Activated B cell treated with CpG ODN at 0.5 μM for 24 hours (primary cell): ENCODE results near the gene OR2M5. TPM values are rescaled to one million over a fixed set of nuclear protein-coding genes. Genes with fewer than 3 reads are reported as not detected.

Experiments
- ATAC-seq: fragments of 200-7000 bp; cut with Tn5 transposase; one replicate; pipeline ENCODE4 v1.10.0; 2021; ENCODE audit warnings: low read depth, mild to moderate bottlenecking, moderate library complexity
- CTCF ChIA-PET: fragments of 350-600 bp; sonication (Branson Sonifier 250); formaldehyde crosslinking; loops from one replicate; lab custom pipeline; 2021; ENCODE audit warnings: antibody characterized with exemption; lab: Charles Lee
- POLR2A ChIA-PET: fragments of 350-600 bp; sonication (Branson Sonifier 250); formaldehyde crosslinking; loops from one replicate; lab custom pipeline; 2021; ENCODE audit warnings: antibody characterized with exemption; lab: Charles Lee
- DNase-seq: peaks from one replicate; pipeline ENCODE4 v3.0.0; 2022
- H3K27ac Mint-ChIP-seq: one replicate; pipeline ENCODE4 v1.8.0; 2020; ENCODE audit warnings: mixed read lengths
- H3K27me3 Mint-ChIP-seq: one replicate; pipeline ENCODE4 v1.8.0; 2021; ENCODE audit warnings: mixed read lengths
- H3K36me3 Mint-ChIP-seq: one replicate; pipeline ENCODE4 v1.8.0; 2021; ENCODE audit warnings: low read depth, mixed read lengths
- H3K4me1 Mint-ChIP-seq: one replicate; pipeline ENCODE4 v1.8.0; 2021; ENCODE audit warnings: mixed read lengths
- H3K4me3 Mint-ChIP-seq: one replicate; pipeline ENCODE4 v1.8.0; 2020; ENCODE audit warnings: mild to moderate bottlenecking, mixed read lengths
- H3K9me3 Mint-ChIP-seq: one replicate; pipeline ENCODE4 v1.8.0; 2020; ENCODE audit warnings: mixed read lengths
- intact Hi-C: fragments of 100-400 bp; cut with micrococcal nuclease; formaldehyde crosslinking; loops from one replicate; pipeline ENCODE4 v1.15.1; 2024
- total RNA-seq: library from RNA; stranded (reverse); gene quantifications from 2 replicates; pipeline ENCODE4 v1.2.3, GENCODE V29; 2022
- TF ChIP-seq, protein P1 (sequence below): fragments of 200-600 bp; IDR thresholded peaks from one replicate; pipeline ENCODE4 v1.8.0; 2022; ENCODE audit warnings: antibody characterized with exemption, mild to moderate bottlenecking

The OR2M5 gene
- total RNA-seq, 1 donor from 2014 or later = not detected

DNA sequence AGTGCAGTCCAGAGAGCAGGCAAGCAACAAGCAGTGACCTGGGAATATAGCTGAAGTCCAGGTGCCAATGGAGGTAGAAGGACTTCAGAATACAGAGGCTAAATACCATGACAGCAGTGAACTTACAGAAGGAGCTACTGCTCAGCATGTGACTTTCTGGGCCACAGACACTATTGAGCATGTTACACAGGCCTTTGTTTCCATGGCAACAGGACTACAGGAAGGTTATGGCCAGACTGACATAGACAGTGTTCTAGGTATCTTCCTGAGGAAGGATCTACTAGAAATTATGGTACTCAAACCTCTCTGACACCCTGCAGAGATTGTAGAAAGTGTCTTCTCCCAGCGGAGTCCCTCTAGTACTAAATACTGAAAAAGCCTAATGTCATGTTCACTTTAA, 11.0 kb downstream of the OR2M5 start:
- Mint-ChIP-seq H3K4me1 (no peaks in the 10 kb centered on the region), H3K9me3 (peaks cover 2% of the 10 kb centered on the region), H3K27me3 (no peaks in the 10 kb centered on the region), H3K27ac (no peak overlapping the region), H3K4me3 (no peak overlapping the region), H3K36me3 (no peaks in the 10 kb centered on the region)
- POLR2A ChIA-PET = no interaction called here
- ATAC-seq = no peak
- CTCF ChIA-PET = no interaction called here
- no peak for DNase-seq
- intact Hi-C loops = no loop called here
- TF ChIP-seq, protein P1, sequence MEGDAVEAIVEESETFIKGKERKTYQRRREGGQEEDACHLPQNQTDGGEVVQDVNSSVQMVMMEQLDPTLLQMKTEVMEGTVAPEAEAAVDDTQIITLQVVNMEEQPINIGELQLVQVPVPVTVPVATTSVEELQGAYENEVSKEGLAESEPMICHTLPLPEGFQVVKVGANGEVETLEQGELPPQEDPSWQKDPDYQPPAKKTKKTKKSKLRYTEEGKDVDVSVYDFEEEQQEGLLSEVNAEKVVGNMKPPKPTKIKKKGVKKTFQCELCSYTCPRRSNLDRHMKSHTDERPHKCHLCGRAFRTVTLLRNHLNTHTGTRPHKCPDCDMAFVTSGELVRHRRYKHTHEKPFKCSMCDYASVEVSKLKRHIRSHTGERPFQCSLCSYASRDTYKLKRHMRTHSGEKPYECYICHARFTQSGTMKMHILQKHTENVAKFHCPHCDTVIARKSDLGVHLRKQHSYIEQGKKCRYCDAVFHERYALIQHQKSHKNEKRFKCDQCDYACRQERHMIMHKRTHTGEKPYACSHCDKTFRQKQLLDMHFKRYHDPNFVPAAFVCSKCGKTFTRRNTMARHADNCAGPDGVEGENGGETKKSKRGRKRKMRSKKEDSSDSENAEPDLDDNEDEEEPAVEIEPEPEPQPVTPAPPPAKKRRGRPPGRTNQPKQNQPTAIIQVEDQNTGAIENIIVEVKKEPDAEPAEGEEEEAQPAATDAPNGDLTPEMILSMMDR = no peak

DNA sequence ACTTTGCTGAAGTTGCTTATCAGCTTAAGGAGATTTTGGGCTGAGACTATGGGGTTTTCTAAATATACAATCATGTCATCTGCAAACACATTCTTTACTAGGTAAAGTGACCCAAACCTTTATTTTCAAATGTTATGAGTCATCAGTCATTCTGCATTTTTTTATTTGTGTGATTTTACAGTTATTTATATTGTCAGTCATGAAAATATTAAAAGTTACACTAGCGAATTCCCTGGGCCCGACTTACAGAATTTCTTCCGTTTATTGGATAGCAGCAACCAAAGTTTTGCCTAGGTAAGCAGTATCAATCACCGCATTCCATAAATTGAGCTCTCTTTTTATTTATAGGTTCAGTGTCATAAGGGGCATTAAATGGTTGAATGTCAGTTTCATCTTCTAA, 13.8 kb downstream of the OR2M5 start:
- Mint-ChIP-seq H3K4me3 (no peak overlapping the region), H3K4me1 (no peaks in the 10 kb centered on the region), H3K9me3 (peaks cover 2% of the 10 kb centered on the region), H3K27me3 (no peaks in the 10 kb centered on the region), H3K36me3 (no peaks in the 10 kb centered on the region), H3K27ac (no peak overlapping the region)
- ChIA-PET CTCF (no interaction called here), POLR2A (no interaction called here)
- DNase-seq (no peak), ATAC-seq (no peak)
- TF ChIP-seq, protein P1 = no peak
- intact Hi-C loops = no loop called here

DNA sequence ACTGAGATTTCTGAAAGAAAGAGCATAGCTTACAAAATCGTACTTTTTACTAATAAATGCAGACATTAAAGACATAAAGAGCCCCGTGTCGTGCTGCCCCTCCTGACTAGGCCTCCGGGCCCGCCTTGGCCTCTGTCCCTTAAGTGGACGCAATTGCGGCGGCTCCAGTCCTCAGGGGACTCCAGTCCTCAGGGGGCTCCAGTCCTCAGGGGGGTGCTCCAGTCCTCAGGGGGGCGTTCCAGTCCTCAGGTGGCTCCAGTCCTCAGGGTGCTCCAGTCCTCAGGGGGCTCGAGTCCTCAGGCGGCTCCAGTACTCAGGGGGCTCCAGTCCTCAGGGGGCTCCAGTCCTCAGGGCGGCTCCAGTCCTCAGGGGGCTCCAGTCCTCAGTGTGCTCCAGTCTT, 19.1 kb downstream of the OR2M5 start:
- H3K9me3 Mint-ChIP-seq = no peaks in the 10 kb centered on the region
- H3K27me3 Mint-ChIP-seq = no peaks in the 10 kb centered on the region
- TF ChIP-seq, protein P1 = no peak
- ATAC-seq (no peak), DNase-seq (no peak)
- no peaks in the 10 kb centered on the region for H3K4me1 Mint-ChIP-seq
- H3K36me3 Mint-ChIP-seq = no peaks in the 10 kb centered on the region
- H3K4me3 Mint-ChIP-seq = no peak overlapping the region
- H3K27ac Mint-ChIP-seq = no peak overlapping the region
- POLR2A ChIA-PET = no interaction called here
- intact Hi-C loops = no loop called here
- CTCF ChIA-PET = no interaction called here

DNA sequence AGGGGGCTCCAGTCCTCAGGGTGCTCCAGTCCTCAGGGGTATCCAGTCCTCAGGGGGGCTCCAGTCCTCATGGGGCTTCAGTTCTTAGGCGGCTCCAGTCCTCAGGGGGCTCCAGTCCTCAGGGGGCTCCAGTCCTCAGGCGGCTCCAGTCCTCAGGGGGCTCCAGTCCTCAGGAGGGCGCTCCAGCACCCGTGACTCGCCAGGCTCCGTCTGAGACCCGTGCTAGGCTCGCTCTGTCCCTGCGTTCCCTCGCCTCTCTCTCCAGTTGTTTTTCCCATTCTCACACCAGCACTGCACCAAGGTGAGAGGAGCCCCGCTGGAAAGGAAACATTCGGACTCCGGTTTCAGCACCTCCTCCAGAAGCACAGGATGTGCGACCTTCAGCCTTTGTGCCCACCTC, 20.2 kb downstream of the OR2M5 start:
- TF ChIP-seq, protein P1 = no peak
- Mint-ChIP-seq H3K27ac (no peak overlapping the region), H3K9me3 (no peaks in the 10 kb centered on the region), H3K27me3 (no peaks in the 10 kb centered on the region), H3K4me1 (no peaks in the 10 kb centered on the region), H3K4me3 (no peak overlapping the region), H3K36me3 (no peaks in the 10 kb centered on the region)
- intact Hi-C loops = no loop called here
- ATAC-seq = no peak
- CTCF ChIA-PET = no interaction called here
- POLR2A ChIA-PET = no interaction called here
- DNase-seq = no peak

DNA sequence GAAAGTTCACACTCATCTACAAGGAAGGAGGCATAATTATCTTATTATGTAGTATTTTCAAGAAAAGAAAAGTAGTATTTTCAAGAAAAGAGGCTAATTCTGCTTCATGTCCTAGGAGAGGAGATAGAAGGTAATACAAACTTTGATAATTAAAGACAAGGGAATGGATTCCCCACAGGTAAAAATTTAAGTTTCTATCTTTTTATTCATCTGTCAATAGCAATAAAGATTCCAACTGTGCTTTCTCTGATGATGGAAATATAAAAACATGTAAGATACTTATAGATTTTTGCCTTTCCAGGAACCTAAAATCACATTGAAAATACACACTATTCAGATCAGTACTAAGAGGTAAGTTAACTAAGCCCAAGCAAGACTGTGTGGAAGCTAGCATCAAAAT, 29.6 kb downstream of the OR2M5 start, which contains the start of gene OR2M2:
TSS of gene OR2M2 (plus strand) at position 301 of the 400 bp plus-strand sequence. CDS start 5,165 bp downstream, outside the sequence.
- H3K9me3 Mint-ChIP-seq = no peaks in the 10 kb centered on the region
- POLR2A ChIA-PET = no interaction called here
- no peaks in the 10 kb centered on the region for H3K4me1 Mint-ChIP-seq
- no peaks in the 10 kb centered on the region for H3K27me3 Mint-ChIP-seq
- no peak within 1 kb of the TSS for H3K27ac Mint-ChIP-seq
- TF ChIP-seq, protein P1 = no peak
- no peaks in the 10 kb centered on the region for H3K36me3 Mint-ChIP-seq
- intact Hi-C loops = no loop called here
- DNase-seq (no peak), ATAC-seq (no peak)
- CTCF ChIA-PET = no interaction called here
- no peak within 1 kb of the TSS for H3K4me3 Mint-ChIP-seq
